ENCODE measurements around the gene LEFTY2. TPM values are rescaled to one million over a fixed set of nuclear protein-coding genes. Genes with fewer than 3 reads are reported as not detected.

LEFTY2 gene
- total and polyA plus RNA-seq, 2 donors (not counting 3 experiments of a cell fraction or from before 2014, with no cell fraction given), result 0.06 TPM; not detected in 1

DNA sequence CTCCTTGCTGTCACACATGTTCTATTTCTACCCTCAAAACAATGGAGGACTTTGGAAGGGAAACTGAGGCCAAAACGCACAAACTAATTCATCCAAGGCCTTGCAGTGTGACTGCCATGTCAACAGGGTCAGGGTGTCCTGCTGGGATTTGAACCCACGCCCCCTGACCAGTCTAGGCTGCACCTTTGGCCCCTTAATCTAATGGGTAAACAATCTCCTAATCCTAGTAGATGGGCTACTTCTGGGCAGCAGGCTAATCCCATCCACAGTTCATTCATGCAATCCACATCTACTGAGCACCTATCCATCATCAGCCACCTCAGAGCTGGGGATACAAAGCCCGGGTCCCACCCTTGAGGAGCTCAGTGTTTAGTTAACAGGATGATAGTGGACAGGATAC, 17.0 kb upstream of the LEFTY2 start:
- H3K9ac ChIP-seq (replicated peaks; ENCODE audit: extremely low read depth, insufficient read depth, low read length), result no peak overlapping the region
- dilution Hi-C loops (cut with MboI; ENCODE audit: extremely low pct_ligation_motif_present, low sequenced_read_pairs) (no loop called here), intact Hi-C loops (cut with micrococcal nuclease) (no loop called here)
- CTCF ChIA-PET, result no interaction called here
- TF ChIP-seq POLR2A (IDR thresholded peaks at IDR 0.05; ENCODE audit: low read depth, low read length) (no peak), POLR2AphosphoS5 (IDR thresholded peaks at IDR 0.05; ENCODE audit: insufficient read depth, low read depth, low read length) (no peak), MYC (IDR thresholded peaks at IDR 0.05; ENCODE audit: low read depth, low read length) (no peak), EZH2 (IDR thresholded peaks at IDR 0.05; ENCODE audit: borderline replicate concordance, low read depth, low read length, severe bottlenecking) (no peak), GATA2 (IDR thresholded peaks at IDR 0.05; ENCODE audit: insufficient read depth, insufficient read length, low read depth, low read length) (no peak), FOS (IDR thresholded peaks at IDR 0.05; ENCODE audit: borderline replicate concordance, insufficient read depth, low read length) (no peak), JUN (IDR thresholded peaks at IDR 0.05; ENCODE audit: borderline replicate concordance, insufficient read depth, insufficient read length, low read depth) (no peak)
- TF ChIP-seq, protein P1, sequence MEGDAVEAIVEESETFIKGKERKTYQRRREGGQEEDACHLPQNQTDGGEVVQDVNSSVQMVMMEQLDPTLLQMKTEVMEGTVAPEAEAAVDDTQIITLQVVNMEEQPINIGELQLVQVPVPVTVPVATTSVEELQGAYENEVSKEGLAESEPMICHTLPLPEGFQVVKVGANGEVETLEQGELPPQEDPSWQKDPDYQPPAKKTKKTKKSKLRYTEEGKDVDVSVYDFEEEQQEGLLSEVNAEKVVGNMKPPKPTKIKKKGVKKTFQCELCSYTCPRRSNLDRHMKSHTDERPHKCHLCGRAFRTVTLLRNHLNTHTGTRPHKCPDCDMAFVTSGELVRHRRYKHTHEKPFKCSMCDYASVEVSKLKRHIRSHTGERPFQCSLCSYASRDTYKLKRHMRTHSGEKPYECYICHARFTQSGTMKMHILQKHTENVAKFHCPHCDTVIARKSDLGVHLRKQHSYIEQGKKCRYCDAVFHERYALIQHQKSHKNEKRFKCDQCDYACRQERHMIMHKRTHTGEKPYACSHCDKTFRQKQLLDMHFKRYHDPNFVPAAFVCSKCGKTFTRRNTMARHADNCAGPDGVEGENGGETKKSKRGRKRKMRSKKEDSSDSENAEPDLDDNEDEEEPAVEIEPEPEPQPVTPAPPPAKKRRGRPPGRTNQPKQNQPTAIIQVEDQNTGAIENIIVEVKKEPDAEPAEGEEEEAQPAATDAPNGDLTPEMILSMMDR (IDR thresholded peaks at IDR 0.05; ENCODE audit: extremely low read depth in 1 of 2, insufficient read depth in 1 of 2, low read depth in 1 of 2, low read length in 2 of 2), result no peak
- TF ChIP-seq, protein P2, sequence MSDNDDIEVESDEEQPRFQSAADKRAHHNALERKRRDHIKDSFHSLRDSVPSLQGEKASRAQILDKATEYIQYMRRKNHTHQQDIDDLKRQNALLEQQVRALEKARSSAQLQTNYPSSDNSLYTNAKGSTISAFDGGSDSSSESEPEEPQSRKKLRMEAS (IDR thresholded peaks at IDR 0.05; ENCODE audit: insufficient read depth, insufficient read length), result no peak
- FAIRE-seq (no peak), DNase-seq (ENCODE audit: low read depth, low spot score) (no peak)
- no peak overlapping the region for H2AFZ ChIP-seq (ENCODE audit: low read depth, low read length)
- no peaks in the 10 kb centered on the region for H3K9me3 ChIP-seq (replicated peaks; ENCODE audit: control insufficient read depth, insufficient read depth, low read length)
- no peaks in the 10 kb centered on the region for H3K36me3 ChIP-seq (ENCODE audit: control insufficient read depth in 2 of 2, extremely low read depth in 1 of 2, insufficient read depth in 2 of 2, low read length in 2 of 2)
- POLR2A ChIA-PET, result no interaction called here
- H4K20me1 ChIP-seq (replicated peaks; ENCODE audit: control insufficient read depth, extremely low read depth, insufficient read depth, low read length), result no peaks in the 10 kb centered on the region
- no peak overlapping the region for H3K27ac ChIP-seq (ENCODE audit: insufficient read depth, low read depth, low read length)
- no peaks in the 10 kb centered on the region for H3K4me1 ChIP-seq (ENCODE audit: control insufficient read depth, extremely low read depth, insufficient read depth, low read length)
- H3K79me2 ChIP-seq (ENCODE audit: control insufficient read depth, insufficient read depth, low read length), result no peaks in the 10 kb centered on the region
- H3K27me3 ChIP-seq (ENCODE audit: control insufficient read depth in 2 of 2, insufficient read depth in 2 of 2, low read length in 2 of 2), result peaks cover 0 to 6% of the 10 kb centered on the region in 2 experiments
- H3K4me2 ChIP-seq (ENCODE audit: insufficient read depth, low read length), result no peak overlapping the region
- no TSS peak for BruUV-seq (replicated peaks)
- no peak overlapping the region for H3K4me3 ChIP-seq (replicated peaks in 1 of 3; ENCODE audit: insufficient read depth in 1 of 3, low read depth in 1 of 3, low read length in 3 of 3)
- no peaks in the 10 kb centered on the region for H3K9me1 ChIP-seq (replicated peaks; ENCODE audit: control insufficient read depth, extremely low read depth, insufficient read depth, low read length)
